ENCODE data around the gene CCDC120.

- TF ChIP-seq YY1 (IDR thresholded peaks at IDR 0.05; ENCODE audit: low read depth) = no peak
- TF ChIP-seq REST (IDR thresholded peaks at IDR 0.05; ENCODE audit: low read depth) = no peak
- TF ChIP-seq ZBTB7A (IDR thresholded peaks at IDR 0.05; ENCODE audit: low read depth) = no peak
- TF ChIP-seq TEAD4 (IDR thresholded peaks at IDR 0.05) = no peak
- no peak for TF ChIP-seq EP300 (IDR thresholded peaks at IDR 0.05; ENCODE audit: borderline replicate concordance)
Measured at GRCh38 chrX:49072712-49073095, 13.9 kb downstream of the CCDC120 start.
